Astrocyte (in vitro differentiated cells and primary cell): ENCODE results near the gene FBXW2. TPM values are rescaled to one million over a fixed set of nuclear protein-coding genes. Genes with fewer than 3 reads are reported as not detected.

ENCODE experiments used
- DNase-seq: peaks from one replicate; pipeline ENCODE4 v3.0.0-alpha.2; 2010; ENCODE audit warnings: low read depth
- FAIRE-seq: peaks from 2 replicates; lab custom pipeline; 2011; peaks lifted over from hg19 to GRCh38; lab: Jason Lieb, UNC
- H2AFZ ChIP-seq: 2 replicates; pipeline ENCODE4 v1.6.0; 2012; ENCODE audit warnings: low read depth, low read length, inconsistent platforms
- H3K27ac ChIP-seq: 2 replicates; pipeline ENCODE4 v1.5.1; 2011; ENCODE audit warnings: low read depth, low read length, inconsistent platforms
- H3K27me3 ChIP-seq: 2 replicates; pipeline ENCODE4 v1.6.0; 2011; ENCODE audit warnings: low read length, inconsistent platforms; ENCODE audit not compliant: insufficient read depth
- H3K36me3 ChIP-seq: 2 replicates; pipeline ENCODE4 v1.5.1; 2011; ENCODE audit warnings: low read length, inconsistent platforms; ENCODE audit not compliant: insufficient read depth
- H3K4me1 ChIP-seq: 2 replicates; pipeline ENCODE4 v1.5.1; 2011; ENCODE audit warnings: low read length, inconsistent platforms; ENCODE audit not compliant: insufficient read depth
- H3K4me2 ChIP-seq: 2 replicates; pipeline ENCODE4 v1.6.0; 2012; ENCODE audit warnings: low read length, inconsistent platforms
- H3K4me3 ChIP-seq: 2 replicates; pipeline ENCODE4 v1.5.1; 2011; ENCODE audit warnings: low read depth, mild to moderate bottlenecking, low read length, inconsistent platforms; ENCODE audit not compliant: insufficient read depth
- H3K79me2 ChIP-seq: 2 replicates; pipeline ENCODE4 v1.6.0; 2012; ENCODE audit warnings: mild to moderate bottlenecking, low read length, inconsistent platforms; ENCODE audit not compliant: insufficient read depth
- H3K9ac ChIP-seq: 2 replicates; pipeline ENCODE4 v1.6.0; 2012; ENCODE audit warnings: mild to moderate bottlenecking, low read length, inconsistent platforms
- H3K9me3 ChIP-seq: 2 replicates; pipeline ENCODE4 v1.5.1; 2012; ENCODE audit warnings: low read depth, mild to moderate bottlenecking, low read length, inconsistent platforms; ENCODE audit not compliant: insufficient read depth
- H4K20me1 ChIP-seq: 2 replicates; pipeline ENCODE4 v1.6.0; 2012; ENCODE audit warnings: low read length, inconsistent platforms; ENCODE audit not compliant: insufficient read depth
- H3K27ac Mint-ChIP-seq: one replicate; pipeline ENCODE4 v1.8.0; 2021; ENCODE audit warnings: mild to moderate bottlenecking, mixed read lengths; ENCODE audit not compliant: unreplicated experiment
- H3K27me3 Mint-ChIP-seq: one replicate; pipeline ENCODE4 v1.8.0; 2021; ENCODE audit warnings: low read depth, mixed read lengths; ENCODE audit not compliant: unreplicated experiment
- H3K36me3 Mint-ChIP-seq: one replicate; pipeline ENCODE4 v1.8.0; 2021; ENCODE audit warnings: low read depth, mixed read lengths; ENCODE audit not compliant: unreplicated experiment
- H3K4me1 Mint-ChIP-seq: one replicate; pipeline ENCODE4 v1.8.0; 2021; ENCODE audit warnings: low read depth, mixed read lengths; ENCODE audit not compliant: unreplicated experiment
- H3K4me3 Mint-ChIP-seq: one replicate; pipeline ENCODE4 v1.8.0; 2021; ENCODE audit warnings: mild to moderate bottlenecking, moderate library complexity, mixed read lengths; ENCODE audit not compliant: unreplicated experiment
- H3K9me3 Mint-ChIP-seq: one replicate; pipeline ENCODE4 v1.8.0; 2021; ENCODE audit warnings: mild to moderate bottlenecking, mixed read lengths; ENCODE audit not compliant: unreplicated experiment
- CTCF ChIP-seq: IDR thresholded peaks from 2 replicates; pipeline ENCODE4 v1.5.1; 2011; ENCODE audit warnings: low read depth, mild to moderate bottlenecking, inconsistent platforms, low read length, moderate library complexity; ENCODE audit not compliant: insufficient read depth
- EZH2 ChIP-seq: IDR thresholded peaks from 2 replicates; pipeline ENCODE4 v1.6.1; 2012; ENCODE audit warnings: mild to moderate bottlenecking, low read length, inconsistent platforms; ENCODE audit not compliant: insufficient read depth
- total RNA-seq: library from RNA; stranded (reverse); gene quantifications from 2 replicates; pipeline ENCODE4 v1.2.1, GENCODE V29; 2021

The FBXW2 gene
- total RNA-seq, 1 donor from 2014 or later, result 65.7 TPM

- peaks cover 3% of the 10 kb centered on the region for H3K4me1 Mint-ChIP-seq
- DNase-seq (no peak), FAIRE-seq (no peak)
- no peaks in the 10 kb centered on the region for H3K9me3 Mint-ChIP-seq
- no peak overlapping the region for H3K4me2 ChIP-seq
- H3K4me3 Mint-ChIP-seq, result no peak overlapping the region
- peaks cover 39% of the 10 kb centered on the region for H3K36me3 ChIP-seq
- peaks cover 17% of the 10 kb centered on the region for H3K36me3 Mint-ChIP-seq
- no peak overlapping the region for H3K27ac ChIP-seq
- H3K27me3 ChIP-seq, result no peaks in the 10 kb centered on the region
- TF ChIP-seq EZH2 (no peak), CTCF (no peak)
- no peak overlapping the region for H3K4me3 ChIP-seq
- H3K27me3 Mint-ChIP-seq, result no peaks in the 10 kb centered on the region
- H3K9me3 ChIP-seq, result no peaks in the 10 kb centered on the region
- H3K27ac Mint-ChIP-seq, result no peak overlapping the region
- no peaks in the 10 kb centered on the region for H3K4me1 ChIP-seq
- H2AFZ ChIP-seq, result no peak overlapping the region
- H4K20me1 ChIP-seq, result peaks cover 5% of the 10 kb centered on the region
- no peak overlapping the region for H3K9ac ChIP-seq
- no peaks in the 10 kb centered on the region for H3K79me2 ChIP-seq
Observed at GRCh38 chr9:120770931-120771330, 22.3 kb downstream of the FBXW2 start.

- peaks cover 34% of the 10 kb centered on the region for H3K36me3 ChIP-seq
- no peak overlapping the region for H2AFZ ChIP-seq
- H3K4me1 Mint-ChIP-seq, result no peaks in the 10 kb centered on the region
- H3K4me2 ChIP-seq, result no peak overlapping the region
- TF ChIP-seq CTCF (no peak), EZH2 (no peak)
- FAIRE-seq (peak; percentile 29), DNase-seq (no peak)
- peaks cover 15% of the 10 kb centered on the region for H3K36me3 Mint-ChIP-seq
- no peak overlapping the region for H3K4me3 ChIP-seq
- no peaks in the 10 kb centered on the region for H3K9me3 ChIP-seq
- H3K4me1 ChIP-seq, result no peaks in the 10 kb centered on the region
- H3K9ac ChIP-seq, result no peak overlapping the region
- no peak overlapping the region for H3K27ac ChIP-seq
- H3K9me3 Mint-ChIP-seq, result no peaks in the 10 kb centered on the region
- no peaks in the 10 kb centered on the region for H3K79me2 ChIP-seq
- H4K20me1 ChIP-seq, result no peaks in the 10 kb centered on the region
- no peak overlapping the region for H3K27ac Mint-ChIP-seq
- no peak overlapping the region for H3K4me3 Mint-ChIP-seq
- H3K27me3 Mint-ChIP-seq, result no peaks in the 10 kb centered on the region
- H3K27me3 ChIP-seq, result no peaks in the 10 kb centered on the region
Observed at GRCh38 chr9:120768886-120769285, 24.3 kb downstream of the FBXW2 start.

- no peaks in the 10 kb centered on the region for H3K27me3 Mint-ChIP-seq
- H3K27ac ChIP-seq, result no peak overlapping the region
- TF ChIP-seq CTCF, result no peak
- TF ChIP-seq EZH2, result no peak
- H3K4me1 Mint-ChIP-seq, result no peaks in the 10 kb centered on the region
- no peak overlapping the region for H3K4me3 ChIP-seq
- no peak for DNase-seq
- H3K9ac ChIP-seq, result no peak overlapping the region
- no peak overlapping the region for H3K27ac Mint-ChIP-seq
- H3K36me3 Mint-ChIP-seq, result peaks cover 17% of the 10 kb centered on the region
- H3K4me1 ChIP-seq, result no peaks in the 10 kb centered on the region
- no peaks in the 10 kb centered on the region for H3K79me2 ChIP-seq
- FAIRE-seq, result no peak
- no peaks in the 10 kb centered on the region for H4K20me1 ChIP-seq
- H2AFZ ChIP-seq, result no peak overlapping the region
- peaks cover 39% of the 10 kb centered on the region for H3K36me3 ChIP-seq
- H3K9me3 ChIP-seq, result no peaks in the 10 kb centered on the region
- H3K4me3 Mint-ChIP-seq, result no peak overlapping the region
- no peak overlapping the region for H3K4me2 ChIP-seq
- no peaks in the 10 kb centered on the region for H3K9me3 Mint-ChIP-seq
- no peaks in the 10 kb centered on the region for H3K27me3 ChIP-seq
Observed at GRCh38 chr9:120768247-120768646, 25.0 kb downstream of the FBXW2 start.
